GM23338 (cell line): ENCODE results near the gene CROCC2. TPM values are rescaled to one million over a fixed set of nuclear protein-coding genes. Genes with fewer than 3 reads are reported as not detected.

Source experiments
- ATAC-seq: fragments of 200-7000 bp; cut with Tn5 transposase; 3 replicates; pipeline ENCODE4 v1.9.1; 2020
- DNase-seq: peaks from one replicate; pipeline ENCODE4 v3.0.0-alpha.2; 2015; ENCODE audit warnings: low spot score
- H2AFZ ChIP-seq: fragments of 200-600 bp; sonication (generic); 2 replicates; pipeline ENCODE4 v1.8.0; 2016; ENCODE audit warnings: antibody characterized with exemption, mild to moderate bottlenecking, moderate library complexity
- H3F3A ChIP-seq: fragments of 200-600 bp; sonication (generic); replicated peaks from 2 replicates; pipeline ENCODE4 v1.8.0; 2017; ENCODE audit warnings: antibody characterized with exemption, mixed run types, low read depth
- H3K27ac ChIP-seq: fragments of 200-600 bp; sonication (generic); 2 replicates; pipeline ENCODE4 v1.6.1; 2016; ENCODE audit warnings: low read depth
- H3K27me3 ChIP-seq: fragments of 200-600 bp; sonication (generic); 2 replicates; pipeline ENCODE4 v1.8.0; 2016; ENCODE audit warnings: mild to moderate bottlenecking, mixed run types, moderate library complexity; ENCODE audit not compliant: insufficient read depth
- H3K36me3 ChIP-seq: fragments of 200-600 bp; sonication (generic); 2 replicates; pipeline ENCODE4 v1.8.0; 2016; ENCODE audit warnings: mild to moderate bottlenecking; ENCODE audit not compliant: insufficient read depth
- H3K4me1 ChIP-seq: fragments of 200-600 bp; sonication (generic); 2 replicates; pipeline ENCODE4 v1.8.0; 2016; ENCODE audit warnings: mild to moderate bottlenecking, moderate library complexity; ENCODE audit not compliant: insufficient read depth
- H3K4me2 ChIP-seq: fragments of 200-600 bp; sonication (generic); 2 replicates; pipeline ENCODE4 v1.7.1; 2017; ENCODE audit warnings: mixed run types
- H3K4me3 ChIP-seq: fragments of 200-600 bp; sonication (generic); 2 replicates; pipeline ENCODE4 v1.6.1; 2016; ENCODE audit warnings: mixed run types
- H3K79me2 ChIP-seq: fragments of 200-600 bp; sonication (generic); replicated peaks from 2 replicates; pipeline ENCODE4 v1.8.0; 2017; ENCODE audit warnings: mild to moderate bottlenecking; ENCODE audit not compliant: insufficient read depth
- H3K9me2 ChIP-seq: fragments of 200-600 bp; sonication (generic); 2 replicates; pipeline ENCODE4 v1.8.0; 2017; ENCODE audit not compliant: insufficient read depth
- H4K20me1 ChIP-seq: fragments of 200-600 bp; sonication (generic); replicated peaks from 2 replicates; pipeline ENCODE4 v1.8.0; 2017; ENCODE audit warnings: mild to moderate bottlenecking; ENCODE audit not compliant: insufficient read depth
- H3K27ac Mint-ChIP-seq: 2 replicates; pipeline ENCODE4 v1.8.0; 2020; ENCODE audit warnings: inconsistent platforms, mild to moderate bottlenecking, moderate library complexity, mixed read lengths
- H3K27me3 Mint-ChIP-seq: 3 replicates; pipeline ENCODE4 v1.8.0; 2022; ENCODE audit warnings: low read depth, mild to moderate bottlenecking, moderate library complexity, mixed read lengths, inconsistent platforms; ENCODE audit not compliant: insufficient read depth, poor library complexity
- H3K36me3 Mint-ChIP-seq: 3 replicates; pipeline ENCODE4 v1.8.0; 2021; ENCODE audit warnings: low read depth, mild to moderate bottlenecking, inconsistent platforms, moderate library complexity, mixed read lengths
- H3K4me1 Mint-ChIP-seq: 3 replicates; pipeline ENCODE4 v1.8.0; 2020; ENCODE audit warnings: mild to moderate bottlenecking, inconsistent platforms, mixed read lengths
- H3K4me3 Mint-ChIP-seq: 3 replicates; pipeline ENCODE4 v1.8.0; 2021; ENCODE audit warnings: moderate library complexity, mild to moderate bottlenecking, inconsistent platforms, mixed read lengths
- H3K9me3 Mint-ChIP-seq: 3 replicates; pipeline ENCODE4 v1.8.0; 2020; ENCODE audit warnings: moderate library complexity, mild to moderate bottlenecking, inconsistent platforms, mixed read lengths
- CREB1 ChIP-seq: fragments of 250-450 bp; sonication (Bioruptor Pico); IDR thresholded peaks from 2 replicates; pipeline ENCODE4 v1.5.0; 2020; ENCODE audit warnings: low read depth, mild to moderate bottlenecking, moderate library complexity
- EZH2 ChIP-seq: fragments of 200-600 bp; sonication (generic); IDR thresholded peaks from one replicate; pipeline ENCODE4 v1.8.0; 2017; ENCODE audit warnings: antibody characterized with exemption, mild to moderate bottlenecking, low read depth; ENCODE audit not compliant: unreplicated experiment
- EZH2phosphoT487 ChIP-seq: fragments of 200-600 bp; sonication (generic); IDR thresholded peaks from one replicate; pipeline ENCODE4 v1.8.1; 2018; ENCODE audit warnings: antibody characterized with exemption; ENCODE audit not compliant: unreplicated experiment
- JUNB ChIP-seq: IDR thresholded peaks from one replicate; pipeline ENCODE4 v1.6.1; 2016; ENCODE audit warnings: antibody characterized with exemption; ENCODE audit not compliant: unreplicated experiment
- NANOG ChIP-seq: IDR thresholded peaks from 2 replicates; pipeline ENCODE4 v1.6.1; 2016; ENCODE audit warnings: antibody characterized with exemption, borderline replicate concordance
- POLR2AphosphoS5 ChIP-seq: IDR thresholded peaks from 2 replicates; pipeline ENCODE4 v1.6.1; 2016; ENCODE audit warnings: antibody characterized with exemption, low read depth
- STAT1 ChIP-seq: IDR thresholded peaks from one replicate; pipeline ENCODE4 v1.6.1; 2016; ENCODE audit warnings: antibody characterized with exemption; ENCODE audit not compliant: unreplicated experiment
- ZNF114 ChIP-seq: fragments of 250-450 bp; sonication (Bioruptor Pico); IDR thresholded peaks from 2 replicates; pipeline ENCODE4 v1.5.0; 2020; ENCODE audit warnings: mild to moderate bottlenecking, moderate library complexity
- ZNF331 ChIP-seq: fragments of 250-450 bp; sonication (Bioruptor Pico); IDR thresholded peaks from 2 replicates; pipeline ENCODE4 v1.5.0; 2020; ENCODE audit warnings: low read depth, mild to moderate bottlenecking, moderate library complexity
- polyA plus RNA-seq: library from polyadenylated mRNA; unstranded; fragments of >200 nt; fragmentation: Nextera tagmentation; extraction: Ambion mirVana; gene quantifications from 2 replicates; pipeline ENCODE4 v1.2.1, GENCODE V29; 2016
- total RNA-seq: library from RNA; depleted of rRNA; stranded (reverse); fragments of >200 nt; shearing (Covaris generic); gene quantifications from 2 replicates; pipeline ENCODE4 v1.2.3, GENCODE V29; 2014
- TF ChIP-seq, protein P1 (sequence below): IDR thresholded peaks from 2 replicates; pipeline ENCODE4 v1.6.1; 2016; ENCODE audit warnings: antibody characterized with exemption
- TF ChIP-seq, protein P2 (sequence below): fragments of 250-450 bp; sonication (Bioruptor Pico); IDR thresholded peaks from 2 replicates; pipeline ENCODE4 v1.5.0; 2020; ENCODE audit warnings: mild to moderate bottlenecking, moderate library complexity
- TF ChIP-seq, protein P3 (sequence below): IDR thresholded peaks from one replicate; pipeline ENCODE4 v1.6.1; 2018; ENCODE audit warnings: antibody characterized with exemption; ENCODE audit not compliant: unreplicated experiment
- TF ChIP-seq, protein P4 (sequence below), 2 experiments: fragments of 200-600 bp in 1 of 2; sonication (generic) in 1 of 2; conservative IDR thresholded peaks; 2 replicates each; pipeline versions ENCODE4 v1.5.1 to v1.6.1; 2016 to 2017; ENCODE audit warnings: antibody characterized with exemption in 2 of 2, low read depth in 2 of 2, mild to moderate bottlenecking in 2 of 2, moderate library complexity in 1 of 2

The CROCC2 gene
- total and polyA plus RNA-seq, 2 experiments from 2014 or later, result not detected

DNA sequence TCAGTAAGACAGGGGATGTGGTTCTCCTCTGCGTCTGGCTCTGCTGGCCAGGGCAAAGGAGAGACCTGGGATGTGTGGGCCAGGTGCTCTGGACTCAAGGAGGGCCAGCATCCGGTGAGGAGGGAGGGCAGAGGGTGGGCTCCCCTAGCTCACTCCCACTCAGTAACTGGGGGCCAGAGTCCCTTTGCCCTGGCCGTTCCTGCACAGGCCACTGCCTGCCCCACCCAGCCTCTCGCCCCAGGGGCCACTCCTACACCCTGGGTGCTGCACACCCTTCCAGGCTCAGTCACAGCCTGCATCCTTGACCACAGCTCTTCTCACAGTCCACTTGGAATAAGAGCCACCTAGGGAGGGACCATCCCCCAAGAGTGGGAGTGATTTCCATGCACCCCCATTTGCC is 133.3 kb downstream of the CROCC2 start:
- peaks cover 7% of the 10 kb centered on the region for H3K4me1 Mint-ChIP-seq
- TF ChIP-seq ZNF331 (CRISPR knock-in tag) (no peak), STAT1 (no peak), EZH2 (no peak), JUNB (no peak), ZNF114 (CRISPR knock-in tag) (no peak), NANOG (no peak), EZH2phosphoT487 (no peak), POLR2AphosphoS5 (no peak), CREB1 (no peak)
- TF ChIP-seq, protein P1, sequence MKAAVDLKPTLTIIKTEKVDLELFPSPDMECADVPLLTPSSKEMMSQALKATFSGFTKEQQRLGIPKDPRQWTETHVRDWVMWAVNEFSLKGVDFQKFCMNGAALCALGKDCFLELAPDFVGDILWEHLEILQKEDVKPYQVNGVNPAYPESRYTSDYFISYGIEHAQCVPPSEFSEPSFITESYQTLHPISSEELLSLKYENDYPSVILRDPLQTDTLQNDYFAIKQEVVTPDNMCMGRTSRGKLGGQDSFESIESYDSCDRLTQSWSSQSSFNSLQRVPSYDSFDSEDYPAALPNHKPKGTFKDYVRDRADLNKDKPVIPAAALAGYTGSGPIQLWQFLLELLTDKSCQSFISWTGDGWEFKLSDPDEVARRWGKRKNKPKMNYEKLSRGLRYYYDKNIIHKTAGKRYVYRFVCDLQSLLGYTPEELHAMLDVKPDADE, result no peak
- TF ChIP-seq, protein P2, sequence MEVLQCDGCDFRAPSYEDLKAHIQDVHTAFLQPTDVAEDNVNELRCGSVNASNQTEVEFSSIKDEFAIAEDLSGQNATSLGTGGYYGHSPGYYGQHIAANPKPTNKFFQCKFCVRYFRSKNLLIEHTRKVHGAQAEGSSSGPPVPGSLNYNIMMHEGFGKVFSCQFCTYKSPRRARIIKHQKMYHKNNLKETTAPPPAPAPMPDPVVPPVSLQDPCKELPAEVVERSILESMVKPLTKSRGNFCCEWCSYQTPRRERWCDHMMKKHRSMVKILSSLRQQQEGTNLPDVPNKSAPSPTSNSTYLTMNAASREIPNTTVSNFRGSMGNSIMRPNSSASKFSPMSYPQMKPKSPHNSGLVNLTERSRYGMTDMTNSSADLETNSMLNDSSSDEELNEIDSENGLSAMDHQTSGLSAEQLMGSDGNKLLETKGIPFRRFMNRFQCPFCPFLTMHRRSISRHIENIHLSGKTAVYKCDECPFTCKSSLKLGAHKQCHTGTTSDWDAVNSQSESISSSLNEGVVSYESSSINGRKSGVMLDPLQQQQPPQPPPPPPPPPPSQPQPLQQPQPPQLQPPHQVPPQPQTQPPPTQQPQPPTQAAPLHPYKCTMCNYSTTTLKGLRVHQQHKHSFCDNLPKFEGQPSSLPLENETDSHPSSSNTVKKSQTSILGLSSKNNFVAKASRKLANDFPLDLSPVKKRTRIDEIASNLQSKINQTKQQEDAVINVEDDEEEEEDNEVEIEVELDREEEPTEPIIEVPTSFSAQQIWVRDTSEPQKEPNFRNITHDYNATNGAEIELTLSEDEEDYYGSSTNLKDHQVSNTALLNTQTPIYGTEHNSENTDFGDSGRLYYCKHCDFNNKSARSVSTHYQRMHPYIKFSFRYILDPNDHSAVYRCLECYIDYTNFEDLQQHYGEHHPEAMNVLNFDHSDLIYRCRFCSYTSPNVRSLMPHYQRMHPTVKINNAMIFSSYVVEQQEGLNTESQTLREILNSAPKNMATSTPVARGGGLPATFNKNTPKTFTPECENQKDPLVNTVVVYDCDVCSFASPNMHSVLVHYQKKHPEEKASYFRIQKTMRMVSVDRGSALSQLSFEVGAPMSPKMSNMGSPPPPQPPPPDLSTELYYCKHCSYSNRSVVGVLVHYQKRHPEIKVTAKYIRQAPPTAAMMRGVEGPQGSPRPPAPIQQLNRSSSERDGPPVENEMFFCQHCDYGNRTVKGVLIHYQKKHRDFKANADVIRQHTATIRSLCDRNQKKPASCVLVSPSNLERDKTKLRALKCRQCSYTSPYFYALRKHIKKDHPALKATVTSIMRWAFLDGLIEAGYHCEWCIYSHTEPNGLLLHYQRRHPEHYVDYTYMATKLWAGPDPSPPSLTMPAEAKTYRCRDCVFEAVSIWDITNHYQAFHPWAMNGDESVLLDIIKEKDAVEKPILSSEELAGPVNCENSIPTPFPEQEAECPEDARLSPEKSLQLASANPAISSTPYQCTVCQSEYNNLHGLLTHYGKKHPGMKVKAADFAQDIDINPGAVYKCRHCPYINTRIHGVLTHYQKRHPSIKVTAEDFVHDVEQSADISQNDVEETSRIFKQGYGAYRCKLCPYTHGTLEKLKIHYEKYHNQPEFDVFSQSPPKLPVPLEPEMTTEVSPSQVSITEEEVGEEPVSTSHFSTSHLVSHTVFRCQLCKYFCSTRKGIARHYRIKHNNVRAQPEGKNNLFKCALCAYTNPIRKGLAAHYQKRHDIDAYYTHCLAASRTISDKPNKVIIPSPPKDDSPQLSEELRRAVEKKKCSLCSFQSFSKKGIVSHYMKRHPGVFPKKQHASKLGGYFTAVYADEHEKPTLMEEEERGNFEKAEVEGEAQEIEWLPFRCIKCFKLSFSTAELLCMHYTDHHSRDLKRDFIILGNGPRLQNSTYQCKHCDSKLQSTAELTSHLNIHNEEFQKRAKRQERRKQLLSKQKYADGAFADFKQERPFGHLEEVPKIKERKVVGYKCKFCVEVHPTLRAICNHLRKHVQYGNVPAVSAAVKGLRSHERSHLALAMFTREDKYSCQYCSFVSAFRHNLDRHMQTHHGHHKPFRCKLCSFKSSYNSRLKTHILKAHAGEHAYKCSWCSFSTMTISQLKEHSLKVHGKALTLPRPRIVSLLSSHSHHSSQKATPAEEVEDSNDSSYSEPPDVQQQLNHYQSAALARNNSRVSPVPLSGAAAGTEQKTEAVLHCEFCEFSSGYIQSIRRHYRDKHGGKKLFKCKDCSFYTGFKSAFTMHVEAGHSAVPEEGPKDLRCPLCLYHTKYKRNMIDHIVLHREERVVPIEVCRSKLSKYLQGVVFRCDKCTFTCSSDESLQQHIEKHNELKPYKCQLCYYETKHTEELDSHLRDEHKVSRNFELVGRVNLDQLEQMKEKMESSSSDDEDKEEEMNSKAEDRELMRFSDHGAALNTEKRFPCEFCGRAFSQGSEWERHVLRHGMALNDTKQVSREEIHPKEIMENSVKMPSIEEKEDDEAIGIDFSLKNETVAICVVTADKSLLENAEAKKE (CRISPR knock-in tag), result no peak
- TF ChIP-seq, protein P3, sequence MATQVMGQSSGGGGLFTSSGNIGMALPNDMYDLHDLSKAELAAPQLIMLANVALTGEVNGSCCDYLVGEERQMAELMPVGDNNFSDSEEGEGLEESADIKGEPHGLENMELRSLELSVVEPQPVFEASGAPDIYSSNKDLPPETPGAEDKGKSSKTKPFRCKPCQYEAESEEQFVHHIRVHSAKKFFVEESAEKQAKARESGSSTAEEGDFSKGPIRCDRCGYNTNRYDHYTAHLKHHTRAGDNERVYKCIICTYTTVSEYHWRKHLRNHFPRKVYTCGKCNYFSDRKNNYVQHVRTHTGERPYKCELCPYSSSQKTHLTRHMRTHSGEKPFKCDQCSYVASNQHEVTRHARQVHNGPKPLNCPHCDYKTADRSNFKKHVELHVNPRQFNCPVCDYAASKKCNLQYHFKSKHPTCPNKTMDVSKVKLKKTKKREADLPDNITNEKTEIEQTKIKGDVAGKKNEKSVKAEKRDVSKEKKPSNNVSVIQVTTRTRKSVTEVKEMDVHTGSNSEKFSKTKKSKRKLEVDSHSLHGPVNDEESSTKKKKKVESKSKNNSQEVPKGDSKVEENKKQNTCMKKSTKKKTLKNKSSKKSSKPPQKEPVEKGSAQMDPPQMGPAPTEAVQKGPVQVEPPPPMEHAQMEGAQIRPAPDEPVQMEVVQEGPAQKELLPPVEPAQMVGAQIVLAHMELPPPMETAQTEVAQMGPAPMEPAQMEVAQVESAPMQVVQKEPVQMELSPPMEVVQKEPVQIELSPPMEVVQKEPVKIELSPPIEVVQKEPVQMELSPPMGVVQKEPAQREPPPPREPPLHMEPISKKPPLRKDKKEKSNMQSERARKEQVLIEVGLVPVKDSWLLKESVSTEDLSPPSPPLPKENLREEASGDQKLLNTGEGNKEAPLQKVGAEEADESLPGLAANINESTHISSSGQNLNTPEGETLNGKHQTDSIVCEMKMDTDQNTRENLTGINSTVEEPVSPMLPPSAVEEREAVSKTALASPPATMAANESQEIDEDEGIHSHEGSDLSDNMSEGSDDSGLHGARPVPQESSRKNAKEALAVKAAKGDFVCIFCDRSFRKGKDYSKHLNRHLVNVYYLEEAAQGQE, result no peak
- TF ChIP-seq, protein P4, sequence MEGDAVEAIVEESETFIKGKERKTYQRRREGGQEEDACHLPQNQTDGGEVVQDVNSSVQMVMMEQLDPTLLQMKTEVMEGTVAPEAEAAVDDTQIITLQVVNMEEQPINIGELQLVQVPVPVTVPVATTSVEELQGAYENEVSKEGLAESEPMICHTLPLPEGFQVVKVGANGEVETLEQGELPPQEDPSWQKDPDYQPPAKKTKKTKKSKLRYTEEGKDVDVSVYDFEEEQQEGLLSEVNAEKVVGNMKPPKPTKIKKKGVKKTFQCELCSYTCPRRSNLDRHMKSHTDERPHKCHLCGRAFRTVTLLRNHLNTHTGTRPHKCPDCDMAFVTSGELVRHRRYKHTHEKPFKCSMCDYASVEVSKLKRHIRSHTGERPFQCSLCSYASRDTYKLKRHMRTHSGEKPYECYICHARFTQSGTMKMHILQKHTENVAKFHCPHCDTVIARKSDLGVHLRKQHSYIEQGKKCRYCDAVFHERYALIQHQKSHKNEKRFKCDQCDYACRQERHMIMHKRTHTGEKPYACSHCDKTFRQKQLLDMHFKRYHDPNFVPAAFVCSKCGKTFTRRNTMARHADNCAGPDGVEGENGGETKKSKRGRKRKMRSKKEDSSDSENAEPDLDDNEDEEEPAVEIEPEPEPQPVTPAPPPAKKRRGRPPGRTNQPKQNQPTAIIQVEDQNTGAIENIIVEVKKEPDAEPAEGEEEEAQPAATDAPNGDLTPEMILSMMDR (conservative IDR thresholded peaks at IDR 0.05; ENCODE audit: low read depth in 2 of 2), result no peak
- Histone ChIP-seq H3K27me3 (peaks cover 6% of the 10 kb centered on the region), H4K20me1 (no peaks in the 10 kb centered on the region), H3K4me3 (no peak overlapping the region), H2AFZ (no peak overlapping the region), H3K79me2 (no peaks in the 10 kb centered on the region), H3K4me1 (peaks cover 8% of the 10 kb centered on the region; the same call in 1 of the 2 replicates), H3K36me3 (no peaks in the 10 kb centered on the region), H3K4me2 (no peak overlapping the region), H3K9me2 (no peaks in the 10 kb centered on the region), H3F3A (no peaks in the 10 kb centered on the region), H3K27ac (no peak overlapping the region)
- no peak overlapping the region for H3K27ac Mint-ChIP-seq
- no peaks in the 10 kb centered on the region; the same call in 2 of the 3 replicates for H3K9me3 Mint-ChIP-seq
- no peak overlapping the region for H3K4me3 Mint-ChIP-seq
- H3K27me3 Mint-ChIP-seq, result peaks cover 19% of the 10 kb centered on the region
- no peak for ATAC-seq
- DNase-seq, result no peak
- H3K36me3 Mint-ChIP-seq, result no peaks in the 10 kb centered on the region; the same call in 2 of the 3 replicates
